Small intestine (tissue), 7 donors: ENCODE data around the gene TMEM182. TPM values are rescaled to one million over a fixed set of nuclear protein-coding genes. Genes with fewer than 3 reads are reported as not detected.

Source experiments
- DNase-seq, 2 donors: peaks; one replicate each; pipeline versions ENCODE4 v3.0.0 to v3.0.0-alpha.2; 2013
- FAIRE-seq: peaks from 2 replicates; lab custom pipeline; 2012; peaks lifted over from hg19 to GRCh38; lab: Jason Lieb, UNC
- H3K27ac ChIP-seq, 3 donors: one replicate each; pipeline ENCODE4 v1.5.1; 2013; ENCODE audit warnings: low read length in 2 of 3, mild to moderate bottlenecking in 2 of 3, control low read depth in 1 of 3, inconsistent platforms in 1 of 3, low read depth in 1 of 3, moderate library complexity in 1 of 3
- H3K27me3 ChIP-seq, 3 donors: one replicate each; pipeline ENCODE4 v1.6.1; 2013; ENCODE audit warnings: low read length in 3 of 3, inconsistent platforms in 1 of 3; ENCODE audit not compliant: control insufficient read depth in 3 of 3, insufficient read depth in 3 of 3
- H3K36me3 ChIP-seq, 3 donors: one replicate each; pipeline ENCODE4 v1.6.1; 2013; ENCODE audit warnings: low read length in 3 of 3, inconsistent platforms in 1 of 3, low read depth in 1 of 3, mild to moderate bottlenecking in 1 of 3, moderate library complexity in 1 of 3; ENCODE audit not compliant: control insufficient read depth in 3 of 3, insufficient read depth in 2 of 3
- H3K4me1 ChIP-seq, 3 donors: one replicate each; pipeline ENCODE4 v1.6.1; 2013; ENCODE audit warnings: low read length in 2 of 3, inconsistent platforms in 1 of 3, low read depth in 1 of 3, mild to moderate bottlenecking in 1 of 3, moderate library complexity in 1 of 3; ENCODE audit not compliant: control insufficient read depth in 3 of 3, insufficient read depth in 2 of 3
- H3K4me3 ChIP-seq, 3 donors: one replicate each; pipeline ENCODE4 v1.5.1; 2013; ENCODE audit warnings: low read length in 3 of 3, control low read depth in 1 of 3, inconsistent platforms in 1 of 3, low read depth in 1 of 3, mild to moderate bottlenecking in 1 of 3, moderate library complexity in 1 of 3
- H3K9me3 ChIP-seq, 2 donors: one replicate each; pipeline ENCODE4 v1.6.1; 2013; ENCODE audit warnings: low read depth in 1 of 2, low read length in 1 of 2; ENCODE audit not compliant: control insufficient read depth in 2 of 2, insufficient read depth in 1 of 2
- WGBS, 3 donors: extraction: QIAGEN DNeasy Blood & Tissue Kit; methylation state at CpG; one replicate each; pipeline ENCODE4 v1.1.7; 2013; 5-methylcytosine and 5-hydroxymethylcytosine counted together
- polyA plus RNA-seq, 4 donors: library from polyadenylated mRNA; stranded (reverse) in 3 of 4; unstranded in 1 of 4; fragments of 200-250 nt in 3 of 4; fragments of 120-200 nt in 1 of 4; gene quantifications; one replicate each; pipeline versions ENCODE4 v1.2.1 to v1.2.3, GENCODE V29; 2013
- donor health status: healthy with polysubstance abuse.
- donor health status: control.
- donor health status: control.
- donor health status: Bipolar disorder and iron deficiency.
- donor health status: healthy.

The TMEM182 gene
- polyA plus RNA-seq, 4 donors, result 0.67 to 7.0 (median 3.1) TPM

DNA sequence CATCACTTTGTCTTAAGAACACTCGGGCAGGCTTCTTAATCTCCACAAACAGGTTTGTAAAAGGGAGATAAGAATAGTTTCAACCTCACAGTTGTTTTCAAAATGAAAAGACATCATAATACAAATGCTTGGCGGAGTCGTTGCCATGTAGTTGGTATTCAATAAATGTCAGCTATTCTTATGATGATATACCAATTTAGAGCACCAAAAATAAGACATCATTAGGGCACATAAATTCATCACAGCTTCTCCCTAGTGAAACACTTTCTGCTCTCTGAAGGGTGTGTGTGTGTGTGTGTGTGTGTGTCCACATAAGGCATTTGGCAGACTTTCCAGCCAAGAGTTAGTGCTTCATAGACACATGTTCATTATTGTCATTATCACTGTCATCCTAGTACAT lies 10.8 kb downstream of the TMEM182 start:
- Histone ChIP-seq H3K4me1 (no peaks in the 10 kb centered on the region), H3K9me3 (no peaks in the 10 kb centered on the region), H3K27me3 (no peaks in the 10 kb centered on the region), H3K36me3 (peaks cover 0 to 2% (median 0%) of the 10 kb centered on the region in 3 donors), H3K27ac (no peak overlapping the region), H3K4me3 (no peak overlapping the region)
- WGBS, 3 donors, result 92 to 98% (median 93%) methylated on average over 3 of the region's 3 CpGs
- DNase-seq, result no peak
- FAIRE-seq, result no peak

DNA sequence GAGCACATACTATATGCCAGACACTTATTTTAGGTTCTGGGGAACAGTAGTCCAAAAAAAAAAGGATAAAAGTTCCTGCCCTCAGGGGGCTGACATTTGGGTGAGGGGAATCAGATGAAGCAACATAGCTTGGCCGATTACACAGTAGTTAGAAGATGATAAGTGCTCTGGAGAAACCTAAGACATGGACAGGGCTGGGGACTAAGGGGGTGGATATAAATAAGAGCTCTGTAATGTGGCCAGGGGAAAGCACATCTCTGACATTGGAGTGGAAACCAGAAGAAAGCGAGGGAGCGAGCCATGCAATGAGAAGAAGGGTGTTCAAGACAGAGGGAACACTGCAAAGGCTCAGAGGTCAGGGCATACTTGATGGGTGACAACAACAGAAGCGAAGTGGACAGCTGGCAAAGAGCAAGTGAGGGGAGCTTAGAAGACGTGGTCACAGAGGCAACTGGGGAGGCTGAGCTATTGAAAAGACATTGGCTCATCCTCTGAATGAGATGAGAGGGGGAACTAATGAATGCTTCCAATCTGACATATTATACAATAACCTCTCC lies 11.4 kb downstream of the TMEM182 start:
- no peaks in the 10 kb centered on the region for H3K4me1 ChIP-seq
- WGBS, 3 donors, result 83 to 95% (median 88%) methylated on average over 5 of the region's 5 CpGs
- FAIRE-seq, result no peak

DNA sequence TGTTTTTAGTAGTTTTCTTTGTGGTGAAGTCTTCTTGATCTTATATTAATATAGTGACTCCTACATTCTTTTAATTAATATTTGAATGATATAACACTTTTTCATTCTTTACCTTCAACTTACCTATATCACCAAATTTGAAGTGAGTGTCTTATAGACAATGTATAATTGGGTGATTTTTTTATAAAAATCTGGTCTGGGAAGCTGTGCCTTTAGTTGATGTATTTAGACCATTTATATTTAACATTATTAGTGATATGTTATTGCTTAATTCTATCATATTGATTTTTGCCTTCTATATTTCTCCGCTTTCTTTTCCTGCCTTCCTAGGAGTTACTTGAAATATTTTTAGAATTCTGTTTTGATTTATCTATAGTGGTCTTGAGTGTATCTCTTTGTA lies 16.4 kb downstream of the TMEM182 start:
- Histone ChIP-seq H3K4me3 (no peak overlapping the region), H3K27ac (no peak overlapping the region), H3K9me3 (no peaks in the 10 kb centered on the region), H3K36me3 (peaks cover 0 to 2% (median 0%) of the 10 kb centered on the region in 3 donors), H3K27me3 (no peaks in the 10 kb centered on the region), H3K4me1 (peaks cover 0 to 2% (median 0%) of the 10 kb centered on the region in 3 donors)
- no peak for FAIRE-seq
- no peak for DNase-seq
- WGBS, 3 donors, result 97 to 98% (median 97%) methylated on average over 1 of the region's 1 CpG

More for the DNA sequence above, 11.4 kb downstream of the TMEM182 start:
- Histone ChIP-seq H3K36me3 (peaks cover 0 to 2% (median 0%) of the 10 kb centered on the region in 3 donors), H3K4me3 (no peak overlapping the region), H3K27ac (no peak overlapping the region), H3K27me3 (no peaks in the 10 kb centered on the region), H3K9me3 (no peaks in the 10 kb centered on the region)
- DNase-seq, result no peak

DNA sequence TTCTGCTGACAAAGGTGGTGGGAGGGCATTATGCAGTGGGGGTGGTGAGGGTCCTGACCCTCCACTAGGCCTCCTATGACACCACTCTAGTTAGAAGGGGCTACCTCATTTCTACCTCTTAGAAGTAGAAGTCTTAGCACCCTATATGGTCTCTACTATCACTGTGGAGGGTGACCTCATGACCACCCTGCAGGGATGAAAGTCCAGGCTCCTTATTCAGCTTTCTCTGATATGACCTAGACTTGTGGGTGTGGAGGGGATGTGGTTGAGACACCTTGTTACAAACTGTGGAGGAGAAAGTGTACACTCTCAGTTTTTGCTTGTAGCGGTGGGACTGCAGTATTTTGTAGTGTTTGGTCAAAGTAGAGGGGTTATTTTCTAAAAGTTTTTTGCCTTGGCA lies 18.6 kb downstream of the TMEM182 start:
- H3K4me3 ChIP-seq, result no peak overlapping the region
- DNase-seq, result peak; percentile 9 to 51
- FAIRE-seq, result no peak
- peaks cover 0 to 2% (median 0%) of the 10 kb centered on the region in 3 donors for H3K36me3 ChIP-seq
- H3K27ac ChIP-seq, result no peak overlapping the region
- H3K4me1 ChIP-seq, result peaks cover 0 to 2% (median 0%) of the 10 kb centered on the region in 3 donors
- no peaks in the 10 kb centered on the region for H3K27me3 ChIP-seq
- no peaks in the 10 kb centered on the region for H3K9me3 ChIP-seq
- 86 to 95% (median 90%) methylated on average over 1 of the region's 1 CpG for WGBS, 3 donors

DNA sequence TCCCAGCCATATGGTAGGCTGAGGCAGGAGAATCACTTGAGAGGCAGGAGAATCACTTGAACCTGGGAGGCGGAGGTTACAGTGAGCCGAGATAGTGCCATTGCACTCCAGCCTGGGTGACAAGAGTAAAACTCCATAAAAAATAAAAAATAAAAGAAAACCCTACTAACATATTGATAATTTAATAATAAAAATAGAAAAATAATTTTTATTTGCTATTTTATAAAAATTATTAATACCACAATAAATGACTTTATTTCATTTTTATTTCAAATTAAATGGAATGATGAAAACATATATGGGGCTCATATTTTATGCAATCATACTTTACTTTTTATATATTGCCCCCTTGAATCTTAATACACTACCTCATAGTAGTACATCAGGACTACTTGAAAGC lies 20.4 kb downstream of the TMEM182 start:
- DNase-seq (no peak), FAIRE-seq (no peak)
- H3K4me3 ChIP-seq, result no peak overlapping the region
- H3K4me1 ChIP-seq, result peaks cover 0 to 2% (median 0%) of the 10 kb centered on the region in 3 donors
- peaks cover 0 to 2% (median 0%) of the 10 kb centered on the region in 3 donors for H3K36me3 ChIP-seq
- WGBS, 3 donors, result 94 to 100% (median 99%) methylated on average over 2 of the region's 2 CpGs
- no peak overlapping the region for H3K27ac ChIP-seq
- H3K27me3 ChIP-seq, result no peaks in the 10 kb centered on the region
- no peaks in the 10 kb centered on the region for H3K9me3 ChIP-seq

DNA sequence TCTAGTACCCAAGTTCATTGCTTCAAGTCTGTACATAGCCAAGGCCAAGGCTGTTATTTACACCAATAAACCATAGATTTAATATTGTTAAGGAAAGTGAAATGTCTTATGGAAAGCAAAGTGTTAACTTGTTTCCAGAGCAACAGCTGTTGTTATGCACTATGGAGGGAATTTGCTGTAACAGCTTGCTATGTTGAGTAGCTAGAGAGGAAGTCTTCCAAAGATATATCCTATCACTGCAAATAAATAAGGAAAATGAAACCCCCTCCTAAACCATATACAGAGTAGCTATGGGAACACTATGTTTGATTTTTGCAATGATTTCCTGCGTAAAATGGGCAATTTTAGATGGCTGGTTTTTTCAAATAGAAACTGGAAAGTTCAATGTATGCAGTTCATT lies 21.1 kb downstream of the TMEM182 start:
- FAIRE-seq (no peak), DNase-seq (peak in 1 of 2 donors; percentile 8)
- no peak overlapping the region for H3K27ac ChIP-seq
- no peak overlapping the region for H3K4me3 ChIP-seq
- H3K9me3 ChIP-seq, result no peaks in the 10 kb centered on the region
- peaks cover 0 to 2% (median 0%) of the 10 kb centered on the region in 3 donors for H3K36me3 ChIP-seq
- peaks cover 0 to 2% (median 0%) of the 10 kb centered on the region in 3 donors for H3K4me1 ChIP-seq
- no peaks in the 10 kb centered on the region for H3K27me3 ChIP-seq
- 59 to 98% (median 86%) methylated on average over 1 of the region's 1 CpG for whole genome bisulfite sequencing, 3 donors

DNA sequence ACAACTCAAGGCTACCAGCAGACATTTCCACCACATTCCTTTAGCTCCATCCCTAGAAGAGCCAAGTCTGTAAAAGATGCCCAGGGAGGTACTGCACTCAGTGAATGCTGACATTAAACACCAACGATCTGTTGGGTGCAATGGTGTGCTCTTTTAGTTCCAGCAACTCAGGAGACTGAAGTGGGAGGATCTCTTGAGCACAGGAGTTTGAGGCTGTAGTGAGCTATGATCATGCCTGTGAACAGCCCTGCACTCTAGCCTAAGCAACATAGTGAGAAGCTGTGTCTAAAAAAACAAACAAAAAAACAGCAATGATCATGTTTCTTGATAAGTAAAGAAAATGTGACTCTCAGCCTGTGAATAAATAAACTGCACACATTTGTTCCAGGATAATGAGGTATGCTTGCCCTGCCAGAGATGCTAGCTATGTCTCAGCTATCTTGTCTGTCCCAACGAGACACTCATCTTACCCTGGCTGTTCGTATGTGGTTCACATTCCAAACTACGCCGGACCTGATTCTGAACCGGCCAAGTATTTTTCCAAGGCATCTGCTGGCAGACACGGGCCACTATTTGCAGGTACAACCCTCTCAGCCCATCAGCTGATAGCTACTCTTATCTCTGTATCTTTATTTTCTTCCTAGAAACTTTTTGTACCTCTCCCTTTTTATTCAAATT lies 21.8 kb downstream of the TMEM182 start:
- Histone ChIP-seq H3K36me3 (peaks cover 0 to 2% (median 0%) of the 10 kb centered on the region in 3 donors), H3K4me1 (peaks cover 0 to 2% (median 0%) of the 10 kb centered on the region in 3 donors), H3K9me3 (no peaks in the 10 kb centered on the region), H3K27me3 (no peaks in the 10 kb centered on the region), H3K27ac (no peak overlapping the region), H3K4me3 (no peak overlapping the region)
- DNase-seq (no peak), FAIRE-seq (no peak)
- WGBS, 3 donors, result 72 to 73% (median 73%) methylated on average over 7 of the region's 7 CpGs

DNA sequence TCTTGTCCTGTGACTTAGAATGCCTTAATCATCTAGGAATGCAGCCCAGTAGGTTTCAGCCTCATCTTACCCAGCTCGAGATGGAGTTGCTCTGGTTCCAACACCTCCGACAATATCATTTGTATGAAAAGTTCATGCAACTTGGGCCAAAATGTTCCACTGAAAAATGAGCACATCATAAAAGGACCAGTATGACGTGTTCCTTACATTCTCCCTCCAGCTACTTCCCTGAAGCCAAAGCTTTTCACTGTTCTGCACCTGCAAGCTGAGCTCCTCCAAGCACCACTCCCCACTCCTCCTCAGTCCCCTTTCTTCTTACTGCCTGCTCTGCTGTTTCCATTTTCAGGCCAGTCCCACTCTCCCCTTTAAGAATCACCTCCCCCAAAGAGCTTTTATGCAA lies 23.1 kb downstream of the TMEM182 start:
- H3K36me3 ChIP-seq, result peaks cover 0 to 2% (median 0%) of the 10 kb centered on the region in 3 donors
- 92 to 95% (median 93%) methylated on average over 3 of the region's 3 CpGs for WGBS, 3 donors
- no peaks in the 10 kb centered on the region for H3K9me3 ChIP-seq
- H3K27me3 ChIP-seq, result no peaks in the 10 kb centered on the region
- H3K27ac ChIP-seq, result no peak overlapping the region
- H3K4me1 ChIP-seq, result peaks cover 0 to 2% (median 0%) of the 10 kb centered on the region in 3 donors
- FAIRE-seq (no peak), DNase-seq (no peak)
- no peak overlapping the region for H3K4me3 ChIP-seq
